HG02840 (cell line): ENCODE results near the gene APLN.

Source experiments
- ATAC-seq: cut with Tn5 transposase; IDR thresholded peaks from one replicate; pipeline ENCODE4 v1.9.1; 2021; ENCODE audit warnings: mild to moderate bottlenecking, moderate library complexity, moderate number of reproducible peaks; ENCODE audit not compliant: unreplicated experiment, low FRiP score

The APLN gene

DNA sequence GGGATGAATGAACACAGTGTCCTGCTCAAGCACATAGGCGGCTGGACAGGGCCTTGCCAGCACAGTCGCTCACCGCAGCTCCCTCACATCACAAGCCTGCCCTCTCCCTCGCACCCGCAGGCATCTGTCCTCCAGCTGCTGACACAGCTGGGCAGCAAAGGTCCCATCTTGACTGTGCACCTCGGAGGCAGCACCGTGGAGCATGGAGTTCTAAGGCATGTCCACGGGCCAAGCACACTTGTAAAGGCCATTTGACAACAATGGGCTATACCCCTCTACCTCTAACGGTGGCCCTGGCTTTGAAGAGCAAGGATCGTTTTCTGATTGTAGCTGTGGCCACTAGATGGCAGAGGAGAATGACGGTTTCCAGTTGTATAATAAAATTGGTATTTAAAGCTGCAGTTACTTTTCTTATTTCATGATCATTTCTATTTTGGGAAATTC, 53.8 kb downstream of the APLN start:
- ATAC-seq, result no peak

DNA sequence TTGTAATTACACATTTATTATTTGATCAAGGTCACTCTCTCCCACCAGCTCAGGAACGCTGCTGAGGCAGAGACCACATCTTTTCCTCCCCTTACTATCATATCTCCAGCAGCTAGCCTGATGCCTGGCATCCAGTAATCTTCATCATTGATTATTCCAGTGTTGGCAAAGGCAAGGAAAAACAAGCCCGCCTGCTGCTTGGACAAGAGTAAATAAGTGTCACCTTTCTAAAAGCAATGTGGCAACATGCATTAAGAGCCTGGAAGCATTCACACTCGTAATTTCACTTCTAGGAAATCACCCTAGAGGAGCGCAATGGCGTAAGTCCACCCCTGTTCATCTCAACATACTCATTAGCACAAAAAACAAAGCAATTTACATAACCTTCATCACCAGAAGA, 54.8 kb downstream of the APLN start:
- no peak for ATAC-seq

DNA sequence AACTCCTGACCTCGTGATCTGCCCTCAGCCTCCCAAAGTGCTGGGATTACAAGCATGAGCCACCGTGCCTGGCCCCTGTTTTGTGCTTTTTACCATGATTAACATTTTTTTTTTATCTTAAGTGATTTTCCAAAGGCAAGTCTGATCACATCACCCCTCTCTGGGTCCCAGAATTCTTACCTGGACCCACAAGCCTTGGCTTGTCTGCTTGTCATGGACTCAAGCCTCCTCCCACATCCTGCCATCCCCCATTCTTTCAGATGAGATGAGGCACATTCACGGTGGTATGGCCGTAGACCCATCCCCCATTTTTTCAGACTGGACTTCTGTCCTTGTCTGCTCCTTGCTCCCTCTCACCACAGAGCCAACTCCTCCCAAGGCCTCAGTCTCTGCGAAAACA, 55.3 kb downstream of the APLN start:
- no peak for ATAC-seq

DNA sequence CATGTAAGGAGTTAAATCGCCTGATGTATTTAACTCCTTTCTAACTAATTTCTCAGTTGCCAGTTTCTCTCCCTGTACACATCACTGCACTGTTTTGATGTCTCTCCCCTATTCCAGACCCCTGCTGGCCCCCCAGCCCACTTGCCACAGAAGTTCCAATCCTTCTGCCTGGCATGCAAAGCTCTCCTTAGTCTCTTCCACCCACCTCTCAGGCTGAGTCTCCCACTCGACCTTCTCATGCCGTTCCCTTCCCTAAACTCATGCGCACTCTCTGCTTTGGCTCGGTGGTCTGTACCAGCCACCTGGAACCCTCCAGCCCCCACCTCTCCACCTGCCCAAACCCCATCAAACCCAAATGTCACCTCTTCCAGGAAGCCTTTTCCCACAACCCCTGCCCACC, 56.9 kb downstream of the APLN start:
- ATAC-seq, result no peak

DNA sequence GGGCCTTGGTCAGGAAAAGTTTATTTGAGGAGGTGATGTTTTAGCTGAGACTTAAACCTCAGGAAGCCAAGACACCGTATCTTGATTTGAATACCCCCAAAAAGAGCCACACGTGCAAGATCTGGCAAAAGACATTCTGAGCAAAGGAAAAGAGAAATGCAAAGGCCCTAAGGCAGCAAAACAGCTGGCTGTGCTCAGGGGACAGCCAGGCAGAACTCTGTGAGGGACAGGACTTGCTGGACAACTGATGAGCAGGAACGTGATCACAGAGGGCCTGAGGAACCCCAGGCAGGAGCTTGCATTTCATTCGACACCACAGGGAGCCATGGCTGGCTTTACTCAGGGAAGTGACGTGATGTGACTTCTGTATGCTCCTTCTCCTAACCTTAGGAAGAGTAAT, 58.7 kb downstream of the APLN start:
- no peak for ATAC-seq
